Measurements from ENCODE around the gene ZDHHC11B. TPM values are rescaled to one million over a fixed set of nuclear protein-coding genes. Genes with fewer than 3 reads are reported as not detected.

ZDHHC11B gene
- total and polyA plus RNA-seq, 2 of the 13 experiments (the other 11 are each of a cell fraction or from before 2014, with no cell fraction given), result 0.11 to 0.12 TPM

DNA sequence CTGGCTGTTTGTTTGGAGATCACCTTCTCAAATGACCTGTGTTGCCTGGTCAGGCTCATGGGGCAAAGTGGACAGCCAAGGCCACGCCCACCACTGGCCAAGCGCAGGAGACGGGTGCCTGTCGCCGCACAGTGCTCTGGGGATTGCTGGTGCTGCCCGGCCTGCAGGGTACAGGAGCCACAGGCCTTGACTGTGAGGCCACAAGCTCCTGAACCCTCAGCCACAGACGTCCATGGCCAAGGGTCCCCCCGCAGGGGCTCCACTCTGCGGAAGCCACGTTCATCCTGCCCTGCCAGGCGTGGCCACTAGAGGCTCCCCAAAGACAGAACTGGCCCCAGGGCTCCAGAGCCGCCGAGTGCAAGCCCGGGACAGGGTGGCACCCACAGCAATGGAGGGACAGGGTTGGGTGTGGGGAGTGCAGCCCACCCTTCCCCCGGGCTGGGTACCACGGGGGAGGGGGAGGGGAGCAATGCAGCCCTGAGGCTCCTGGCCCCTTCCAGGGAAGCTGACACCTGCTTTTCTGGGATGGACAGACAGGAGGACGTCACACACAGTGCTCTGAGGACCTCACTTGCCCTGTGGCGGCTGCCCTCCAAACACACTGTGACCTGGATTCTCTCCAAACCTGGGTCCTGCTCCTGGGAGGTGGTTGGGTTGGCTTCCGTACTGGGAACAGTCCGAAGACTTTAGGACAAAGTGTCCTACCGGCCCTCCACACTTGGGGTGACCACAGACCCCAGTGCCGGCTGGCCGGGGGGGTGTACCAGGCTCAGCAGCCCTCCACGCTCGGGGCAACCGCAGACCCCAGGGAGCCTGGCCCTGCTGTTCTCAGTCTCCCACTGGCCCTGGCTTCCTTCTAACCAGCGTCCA lies 112.8 kb downstream of the ZDHHC11B start (continued):
- TF ChIP-seq NR0B2 (CRISPR knock-in tag; IDR thresholded peaks at IDR 0.05) (no peak), ZNF333 (CRISPR knock-in tag; IDR thresholded peaks at IDR 0.05; ENCODE audit: borderline replicate concordance) (no peak), MLLT10 (CRISPR knock-in tag; IDR thresholded peaks at IDR 0.05) (no peak), HOXA5 (CRISPR knock-in tag; IDR thresholded peaks at IDR 0.05) (no peak), NKX3-1 (CRISPR knock-in tag; IDR thresholded peaks at IDR 0.05) (no peak), ZNF670 (CRISPR knock-in tag; IDR thresholded peaks at IDR 0.05; ENCODE audit: borderline replicate concordance) (no peak), CBX1 (IDR thresholded peaks at IDR 0.05; ENCODE audit: low read depth) (no peak), CENPX (CRISPR knock-in tag; IDR thresholded peaks at IDR 0.05) (no peak), RXRA (CRISPR knock-in tag; IDR thresholded peaks at IDR 0.05) (peak; percentile 66), NFATC3 (CRISPR knock-in tag; IDR thresholded peaks at IDR 0.05) (no peak), HOXD1 (CRISPR knock-in tag; IDR thresholded peaks at IDR 0.05) (no peak), HDAC2 (CRISPR knock-in tag; IDR thresholded peaks at IDR 0.05) (no peak), SP4 (CRISPR knock-in tag; IDR thresholded peaks at IDR 0.05) (0 out of 2 replicates have a peak, but pooled peaks have one; percentile 35), CBX2 (IDR thresholded peaks at IDR 0.05; ENCODE audit: low read depth, low read length) (no peak), CBX2 (CRISPR knock-in tag; IDR thresholded peaks at IDR 0.05; ENCODE audit: low read depth) (no peak), ZNF703 (CRISPR knock-in tag; IDR thresholded peaks at IDR 0.05; ENCODE audit: borderline replicate concordance) (no peak), ZNF354B (CRISPR knock-in tag; IDR thresholded peaks at IDR 0.05) (no peak), ZNF430 (CRISPR knock-in tag; IDR thresholded peaks at IDR 0.05) (no peak), FOXP4 (CRISPR knock-in tag; IDR thresholded peaks at IDR 0.05) (peak; percentile 32; the same call in 1 of the 2 replicates), ADNP (CRISPR knock-in tag; IDR thresholded peaks at IDR 0.05) (no peak), ZNF737 (CRISPR knock-in tag; IDR thresholded peaks at IDR 0.05; ENCODE audit: borderline replicate concordance) (no peak), ZBTB46 (CRISPR knock-in tag; IDR thresholded peaks at IDR 0.05; ENCODE audit: borderline replicate concordance) (no peak), POLR2AphosphoS2 (IDR thresholded peaks at IDR 0.05; ENCODE audit: low read depth, low read length) (no peak), KMT2A (CRISPR knock-in tag; IDR thresholded peaks at IDR 0.05) (no peak)
- TF ChIP-seq, protein P1, sequence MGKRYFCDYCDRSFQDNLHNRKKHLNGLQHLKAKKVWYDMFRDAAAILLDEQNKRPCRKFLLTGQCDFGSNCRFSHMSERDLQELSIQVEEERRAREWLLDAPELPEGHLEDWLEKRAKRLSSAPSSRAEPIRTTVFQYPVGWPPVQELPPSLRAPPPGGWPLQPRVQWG (CRISPR knock-in tag; IDR thresholded peaks at IDR 0.05; ENCODE audit: borderline replicate concordance, low read depth), result no peak
- TF ChIP-seq, protein P2, sequence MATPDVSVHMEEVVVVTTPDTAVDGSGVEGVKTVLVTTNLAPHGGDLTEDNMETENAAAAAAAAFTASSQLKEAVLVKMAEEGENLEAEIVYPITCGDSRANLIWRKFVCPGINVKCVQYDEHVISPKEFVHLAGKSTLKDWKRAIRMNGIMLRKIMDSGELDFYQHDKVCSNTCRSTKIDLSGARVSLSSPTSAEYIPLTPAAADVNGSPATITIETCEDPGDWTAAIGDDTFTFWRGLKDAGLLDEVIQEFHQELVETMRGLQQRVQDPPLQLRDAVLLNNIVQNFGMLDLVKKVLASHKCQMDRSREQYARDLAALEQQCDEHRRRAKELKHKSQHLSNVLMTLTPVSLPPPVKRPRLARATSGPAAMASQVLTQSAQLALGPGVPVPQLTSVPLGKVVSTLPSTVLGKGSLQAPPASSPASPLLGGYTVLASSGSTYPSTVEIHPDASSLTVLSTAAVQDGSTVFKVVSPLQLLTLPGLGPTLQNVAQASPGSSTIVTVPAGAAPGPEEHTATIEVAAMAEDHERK (CRISPR knock-in tag; IDR thresholded peaks at IDR 0.05; ENCODE audit: low read depth), result no peak
